NCI-H2029 (cell line): ENCODE measurements around the gene RIPPLY1.
A peak's percentile ranks its signal among the peaks of the same experiment; 100 is the strongest.

ENCODE experiments used
- DNase-seq: peaks from one replicate; lab custom pipeline; 2025; lab: John Stamatoyannopoulos, UW

The RIPPLY1 gene, protein sequence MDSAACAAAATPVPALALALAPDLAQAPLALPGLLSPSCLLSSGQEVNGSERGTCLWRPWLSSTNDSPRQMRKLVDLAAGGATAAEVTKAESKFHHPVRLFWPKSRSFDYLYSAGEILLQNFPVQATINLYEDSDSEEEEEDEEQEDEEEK

DNA sequence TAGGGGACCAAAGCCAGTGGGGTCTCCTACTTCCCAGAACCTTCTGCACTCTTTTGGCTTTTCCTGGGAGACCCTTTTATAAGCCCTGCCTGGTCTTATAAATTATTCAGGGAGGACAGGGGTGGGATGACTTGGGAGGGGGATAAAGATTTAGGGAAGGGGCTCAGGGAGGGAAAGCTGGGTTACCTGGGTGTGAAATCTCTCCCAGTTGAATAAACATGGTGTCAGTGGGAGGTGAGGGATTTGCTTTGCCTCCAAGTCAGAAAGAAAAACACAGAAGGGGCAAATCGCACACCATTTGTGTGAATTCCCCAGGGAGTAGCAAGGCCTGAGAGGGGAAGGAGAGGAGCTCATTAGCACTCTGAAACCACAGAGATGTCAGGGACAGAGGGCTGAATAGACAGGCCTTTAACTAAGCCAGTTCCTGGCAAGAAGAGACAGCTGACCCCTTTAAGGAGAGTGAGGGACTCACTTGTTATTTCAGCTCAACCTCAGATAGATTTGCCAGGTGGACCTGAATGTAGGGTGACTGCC, at the start of gene RIPPLY1:
TSS of gene RIPPLY1 (minus strand) at position 51 of the 534 bp plus-strand sequence. CDS start 54 bp downstream, outside the sequence.
- no peak for DNase-seq

GRCh38 chrX:106952538-106952937, 49.4 kb upstream of the RIPPLY1 start:
- DNase-seq, result no peak

DNA sequence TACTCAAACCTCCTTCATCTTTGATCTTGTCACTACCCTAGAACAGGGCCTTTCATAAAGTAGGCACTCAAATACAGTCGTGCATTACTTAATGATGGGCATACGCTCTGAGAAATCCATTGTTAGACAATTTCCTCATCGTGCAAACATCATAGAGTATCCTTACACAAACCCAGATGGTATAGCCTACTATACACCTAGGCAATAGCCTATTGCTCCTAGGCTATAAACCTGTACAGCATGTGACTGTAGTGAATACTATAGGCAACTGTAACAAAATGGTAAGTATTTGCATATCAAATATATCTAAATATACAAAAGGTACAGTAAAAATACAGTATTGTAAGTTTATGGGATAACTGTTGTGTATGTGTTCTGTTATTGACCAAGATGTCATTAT, 48.9 kb upstream of the RIPPLY1 start:
- DNase-seq, result no peak

- DNase-seq, result no peak
These were observed 48.1 kb upstream of the RIPPLY1 start for GRCh38 chrX:106951230-106951629.

- DNase-seq, result no peak
These were observed 47.2 kb upstream of the RIPPLY1 start for GRCh38 chrX:106950381-106950780.

GRCh38 chrX:106949366-106949765, 46.2 kb upstream of the RIPPLY1 start:
- DNase-seq, result no peak

- no peak for DNase-seq
These were observed 45.5 kb upstream of the RIPPLY1 start for GRCh38 chrX:106948641-106949040.

GRCh38 chrX:106946464-106946863, 43.3 kb upstream of the RIPPLY1 start:
- no peak for DNase-seq

DNA sequence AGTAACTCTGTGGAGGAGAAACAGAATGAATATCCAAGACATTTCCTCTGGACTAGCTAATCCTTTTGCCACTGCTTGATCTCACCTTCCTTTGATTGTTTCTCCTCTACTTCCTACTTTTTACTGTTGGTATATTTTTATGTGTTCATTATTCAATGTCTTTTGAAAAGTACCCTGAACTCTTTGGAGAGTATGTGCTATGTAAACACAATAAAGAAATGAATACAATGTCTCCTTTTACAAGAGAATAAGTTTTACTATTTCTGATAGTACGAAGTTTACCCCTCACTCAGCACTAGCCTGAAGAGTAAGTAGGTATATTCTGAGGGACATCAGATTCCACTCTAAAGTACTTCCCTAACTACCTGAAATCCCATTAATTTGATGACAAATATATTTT, 36.9 kb upstream of the RIPPLY1 start:
- no peak for DNase-seq

DNA sequence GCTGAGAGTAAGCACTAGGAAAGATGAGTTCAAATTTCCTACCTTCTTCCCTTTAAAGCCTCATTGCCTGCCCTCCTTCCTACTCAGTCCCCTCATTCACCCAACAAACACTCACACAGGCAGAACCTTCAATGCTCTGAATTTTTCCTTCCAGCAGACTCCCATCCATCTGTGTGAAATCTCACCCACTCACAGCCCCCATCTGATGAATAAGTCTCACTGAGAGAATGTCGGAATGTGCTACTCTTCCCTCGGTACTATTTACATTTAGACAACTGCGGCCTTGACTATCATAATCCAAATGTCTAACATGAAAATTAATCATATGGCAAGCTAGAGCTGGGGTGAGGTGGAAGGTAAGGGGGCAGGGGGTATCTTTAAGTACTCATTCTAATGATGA, 36.4 kb upstream of the RIPPLY1 start:
- no peak for DNase-seq

DNA sequence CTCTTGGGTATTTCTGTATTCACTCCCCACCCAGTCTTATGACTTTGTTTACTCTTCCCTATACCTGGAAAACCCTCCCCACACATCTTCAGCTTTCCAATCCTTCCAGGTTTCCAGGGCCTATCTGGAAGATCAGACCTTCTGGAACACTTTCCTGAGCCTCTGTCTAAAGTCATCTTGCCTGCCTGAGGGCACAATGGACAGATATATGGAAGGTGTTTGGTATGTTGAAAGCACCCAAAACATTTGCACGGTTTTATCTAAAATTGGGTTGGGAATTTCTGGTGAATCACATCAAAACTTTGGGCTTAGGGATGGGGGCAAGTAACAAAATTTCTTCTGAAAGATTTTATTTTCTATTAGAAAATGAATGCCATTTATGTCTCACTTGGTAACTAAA, 33.1 kb upstream of the RIPPLY1 start:
- no peak for DNase-seq

DNA sequence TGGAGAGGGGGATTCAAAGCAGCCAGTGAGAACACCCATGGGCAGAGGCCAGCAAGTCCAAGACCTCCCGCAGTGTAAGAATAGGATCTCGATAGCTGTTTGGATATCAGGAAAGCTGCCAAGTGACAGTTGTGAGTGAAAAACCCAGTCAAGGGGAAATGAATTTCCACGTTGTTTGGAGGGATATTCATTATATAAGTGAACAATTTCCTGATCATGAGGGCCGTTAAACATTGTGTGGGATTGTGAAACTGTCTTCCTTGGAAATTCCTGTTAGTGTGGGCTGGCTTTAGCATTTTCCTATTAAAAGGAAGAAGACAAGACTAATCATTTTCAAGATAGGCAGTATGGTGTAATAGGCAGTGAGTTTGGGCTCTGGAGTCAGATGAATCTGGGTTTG, 32.0 kb upstream of the RIPPLY1 start:
- no peak for DNase-seq

- DNase-seq, result no peak
These were observed 30.4 kb upstream of the RIPPLY1 start for GRCh38 chrX:106933538-106933961.

DNA sequence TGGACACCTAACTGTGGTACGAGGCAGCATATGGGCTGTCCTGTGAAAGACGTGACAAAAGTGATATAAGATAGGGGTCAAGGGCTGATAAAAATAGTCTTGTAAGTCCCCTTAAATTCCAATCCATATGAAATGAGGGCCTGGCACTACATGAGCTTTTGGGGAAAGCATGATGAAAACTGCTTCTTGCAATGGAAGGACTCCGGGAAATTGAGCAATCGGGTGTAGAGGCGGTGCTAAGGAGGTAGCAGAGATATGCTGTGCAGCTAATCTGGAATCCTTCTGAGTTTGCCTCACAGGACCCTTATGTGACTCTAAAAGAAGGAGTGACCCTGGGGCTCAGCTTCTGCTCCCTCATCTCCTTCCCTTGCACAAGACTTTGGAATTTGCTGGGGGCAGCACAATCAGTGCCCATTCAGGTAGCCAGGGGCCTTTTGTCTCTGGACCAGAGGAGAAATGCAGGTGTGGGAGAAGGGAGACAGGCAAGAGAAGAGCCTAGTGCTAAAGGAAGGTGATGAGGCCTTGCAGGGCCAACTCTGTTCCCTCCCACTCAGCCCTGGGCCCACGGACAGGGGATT, 29.9 kb upstream of the RIPPLY1 start:
- no peak for DNase-seq

DNA sequence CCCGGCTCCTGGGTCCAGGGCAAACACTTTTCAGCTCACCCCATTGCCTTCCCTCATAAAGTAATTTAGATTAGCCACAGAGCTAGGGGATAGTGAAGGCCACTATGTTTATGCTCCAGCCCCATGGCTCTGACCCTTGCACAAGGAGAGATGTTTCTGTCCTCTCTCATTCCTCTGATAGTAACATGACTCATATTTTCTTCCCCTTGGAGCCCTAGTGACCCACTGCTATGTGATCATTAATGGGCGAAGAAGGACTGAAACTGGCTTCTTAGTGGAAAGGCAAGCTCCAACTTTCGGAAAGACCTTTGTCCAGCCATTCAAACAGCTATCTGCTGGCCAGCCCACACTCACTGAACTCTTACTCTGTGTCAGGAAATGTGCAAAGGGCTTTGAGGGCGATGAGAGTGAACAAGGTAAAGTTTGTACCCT, 29.4 kb upstream of the RIPPLY1 start:
- DNase-seq, result no peak

DNA sequence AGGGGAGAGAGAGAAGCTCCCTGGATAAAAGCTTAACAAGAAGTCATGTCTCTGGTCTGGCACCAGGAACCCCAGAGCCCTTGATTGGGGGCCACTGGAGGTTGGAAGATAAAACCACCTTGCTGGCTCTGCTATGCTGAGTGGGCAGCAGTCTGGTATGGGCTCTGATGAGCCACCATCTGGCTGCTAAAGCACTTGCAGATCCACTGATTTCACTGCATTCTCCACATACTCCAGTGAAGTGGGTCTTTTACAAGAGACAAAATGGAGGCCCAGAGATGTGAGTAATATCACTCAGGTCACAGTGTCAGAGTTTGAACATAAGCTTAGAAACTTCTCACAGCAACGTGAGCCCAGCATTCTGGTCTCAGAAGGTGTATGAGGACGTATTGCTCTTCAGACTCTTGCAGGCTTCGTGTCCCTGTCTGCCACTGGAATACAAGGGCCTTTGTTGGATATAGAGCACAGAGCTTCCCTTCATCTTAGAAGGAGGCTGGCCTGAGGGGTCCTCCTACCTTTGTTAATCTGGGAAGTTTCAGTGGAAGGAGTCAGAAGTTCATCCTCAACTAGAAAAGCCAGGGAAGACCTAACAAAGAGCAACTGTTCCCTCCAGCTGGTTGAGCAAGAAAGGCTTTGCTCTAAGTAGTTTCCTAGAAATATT, 28.8 kb upstream of the RIPPLY1 start:
- DNase-seq, result no peak

DNA sequence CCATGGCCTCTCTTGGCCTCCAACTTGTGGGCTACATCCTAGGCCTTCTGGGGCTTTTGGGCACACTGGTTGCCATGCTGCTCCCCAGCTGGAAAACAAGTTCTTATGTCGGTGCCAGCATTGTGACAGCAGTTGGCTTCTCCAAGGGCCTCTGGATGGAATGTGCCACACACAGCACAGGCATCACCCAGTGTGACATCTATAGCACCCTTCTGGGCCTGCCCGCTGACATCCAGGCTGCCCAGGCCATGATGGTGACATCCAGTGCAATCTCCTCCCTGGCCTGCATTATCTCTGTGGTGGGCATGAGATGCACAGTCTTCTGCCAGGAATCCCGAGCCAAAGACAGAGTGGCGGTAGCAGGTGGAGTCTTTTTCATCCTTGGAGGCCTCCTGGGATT, 25.1 kb upstream of the RIPPLY1 start:
- DNase-seq, result no peak

- peak; percentile 66 for DNase-seq
These were observed 24.6 kb upstream of the RIPPLY1 start for GRCh38 chrX:106927700-106928099.

GRCh38 chrX:106927023-106927422, 23.9 kb upstream of the RIPPLY1 start:
- DNase-seq, result no peak

GRCh38 chrX:106921637-106922036, 18.5 kb upstream of the RIPPLY1 start:
- no peak for DNase-seq

GRCh38 chrX:106919932-106920452, 16.9 kb upstream of the RIPPLY1 start, which contains the start of gene CLDN2:
Gene CLDN2 (plus strand): TSS chrX:106920402. CDS start chrX:106928229, 7,827 bp downstream.
- DNase-seq, result no peak

DNA sequence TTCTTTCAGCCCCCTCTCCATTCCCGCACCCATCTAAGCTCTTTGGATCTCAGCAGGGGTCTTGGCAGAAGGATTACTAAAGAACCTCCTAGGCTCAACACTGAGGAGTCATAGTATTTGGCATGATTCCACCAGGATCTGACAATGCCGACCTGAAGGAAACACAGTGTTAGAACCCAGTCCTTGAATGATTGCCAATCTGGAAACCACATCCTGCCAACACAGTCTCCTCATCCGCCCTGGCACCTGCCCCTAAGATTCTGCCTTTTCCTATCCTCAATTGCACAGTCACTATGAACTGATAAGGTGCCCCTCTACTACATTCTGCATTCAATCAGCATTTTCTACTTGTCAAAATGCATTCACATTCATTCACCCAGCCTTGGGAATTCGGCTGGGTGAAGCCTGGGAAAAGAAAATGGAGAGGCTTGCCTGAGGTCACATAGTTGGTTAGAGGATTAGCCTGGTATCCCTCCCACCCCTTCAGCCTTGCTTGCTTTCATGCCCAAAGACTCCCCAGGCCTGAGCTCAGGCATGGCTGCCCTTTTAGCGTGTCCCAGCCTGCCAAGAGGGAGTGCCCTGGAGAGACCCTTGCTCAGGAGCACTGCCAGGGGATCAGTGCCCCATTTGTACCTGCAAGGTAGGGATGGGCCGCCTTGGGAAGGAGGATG, 14.8 kb upstream of the RIPPLY1 start:
- peak; percentile 66 for DNase-seq
